Suppressor macrophage (primary cell): Measurements from ENCODE around the gene BPTF.
"Not testable (repeated sequence)": the region's sequence is repeated elsewhere in the genome, so short reads cannot be mapped to it uniquely, and the experiment has no call there.

ENCODE experiments used
- DNase-seq, 4 experiments: peaks; one replicate each; pipeline ENCODE4 v3.0.0-alpha.2; 2020 to 2022

The BPTF gene

DNA sequence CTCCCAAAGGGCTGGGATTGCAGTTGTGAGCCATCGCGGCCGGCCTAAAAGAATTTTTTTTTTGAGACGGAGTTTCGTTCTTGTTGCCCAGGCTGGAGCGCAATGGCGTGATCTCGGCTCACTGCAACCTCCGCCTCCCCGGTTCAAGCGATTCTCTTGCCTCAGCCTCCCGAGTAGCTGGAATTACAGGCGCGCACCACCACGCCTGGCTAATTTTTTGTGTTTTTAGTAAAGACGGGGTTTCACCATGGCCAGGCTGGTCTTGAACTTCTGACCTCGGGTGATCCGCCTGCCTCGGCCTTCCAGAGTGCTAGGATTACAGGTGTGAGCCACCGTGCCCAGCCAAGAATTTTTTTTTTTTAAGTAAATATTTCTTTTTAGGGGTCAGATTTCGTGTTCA lies 193.2 kb downstream of the BPTF start:
- DNase-seq, result not testable (repeated sequence)

DNA sequence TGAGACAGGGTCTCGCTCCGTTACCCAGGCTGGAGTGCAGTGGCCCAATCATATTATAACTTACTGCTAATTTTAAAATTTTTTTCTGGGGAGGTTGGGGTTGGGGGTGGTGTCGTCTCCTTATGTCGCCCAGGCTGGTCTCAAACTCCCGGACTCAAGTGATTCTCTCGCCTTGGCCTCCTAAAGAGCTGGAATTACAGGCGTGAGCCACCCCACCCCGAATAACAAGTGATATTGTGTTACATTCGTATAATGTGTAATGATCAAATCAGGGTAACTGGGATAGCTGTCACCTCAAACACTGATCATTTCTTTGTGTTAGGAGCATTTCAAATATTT lies 194.0 kb downstream of the BPTF start:
- DNase-seq, result no peak

DNA sequence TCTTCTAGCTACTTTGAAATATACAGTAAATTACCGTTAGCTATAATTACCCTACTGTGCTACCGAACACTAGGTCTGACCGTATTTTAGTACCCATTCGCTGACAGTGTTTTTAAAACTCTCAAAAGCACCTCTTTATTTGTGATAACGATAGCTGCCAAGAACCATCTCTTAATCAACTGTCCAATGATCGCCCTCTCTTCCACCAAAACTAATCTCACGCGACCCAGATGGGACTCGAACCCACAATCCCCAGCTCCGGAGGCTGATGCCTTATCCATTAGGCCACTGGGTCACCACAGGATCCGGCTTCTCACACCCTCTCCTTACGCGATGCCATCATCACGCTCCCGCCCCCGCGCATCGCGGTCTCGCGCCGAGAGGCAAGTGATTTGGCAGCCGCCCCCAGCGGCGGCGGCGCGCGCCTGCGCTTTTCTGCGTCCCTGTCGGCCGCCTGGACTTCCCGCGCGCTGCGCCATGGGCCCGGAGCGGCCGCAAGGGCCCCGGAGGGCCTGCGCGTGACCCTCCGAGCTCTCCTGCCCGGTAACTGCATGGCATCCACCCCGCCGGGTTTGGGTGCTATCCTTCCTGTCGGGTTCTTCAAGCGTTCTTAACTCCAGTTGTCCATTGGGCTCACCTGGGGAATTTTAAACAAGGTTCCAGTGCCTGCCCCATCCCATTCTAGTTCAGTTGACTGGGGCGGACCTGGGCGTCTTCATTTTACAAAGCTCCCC lies 194.5 kb downstream of the BPTF start:
- peak; percentile 98 to 99 (median 99) for DNase-seq

DNA sequence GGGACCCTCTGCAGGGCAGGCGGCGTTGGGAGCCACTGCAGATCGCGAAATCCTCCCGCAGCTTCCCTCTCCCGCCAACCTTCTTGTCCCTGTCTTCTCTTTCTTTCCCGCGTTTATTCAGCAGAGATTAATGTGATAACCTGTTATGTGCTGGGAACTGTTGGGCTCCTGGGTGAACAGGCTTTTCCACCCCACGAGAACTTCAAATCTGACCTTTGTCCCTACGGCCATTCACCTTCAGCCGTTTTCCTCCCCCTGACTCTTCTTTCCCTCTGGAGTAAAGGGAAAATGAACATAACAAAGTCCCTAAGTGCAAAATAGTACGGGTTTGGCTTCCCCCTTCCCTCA lies 195.1 kb downstream of the BPTF start:
- peak in 1 of 4 experiments; percentile 23 for DNase-seq

DNA sequence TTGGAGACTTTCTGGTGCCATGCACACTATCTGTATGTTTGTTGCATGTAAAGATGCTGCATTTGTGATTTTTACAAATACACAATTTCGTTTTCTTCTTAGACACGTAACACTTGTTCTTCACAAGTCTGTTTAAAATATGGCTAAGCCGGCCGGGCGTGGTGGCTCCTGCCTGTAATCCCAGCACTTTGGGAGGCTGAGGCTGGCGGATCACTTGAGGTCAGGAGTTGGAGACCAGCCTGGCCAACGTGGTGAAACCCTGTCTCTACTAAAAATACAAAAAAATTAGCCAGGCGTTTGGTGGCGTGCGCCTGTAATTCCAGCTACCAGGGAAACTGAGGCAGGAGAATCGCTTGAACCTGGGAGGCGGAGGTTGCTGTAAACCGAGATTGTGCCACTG lies 195.5 kb downstream of the BPTF start:
- not testable (repeated sequence) for DNase-seq

DNA sequence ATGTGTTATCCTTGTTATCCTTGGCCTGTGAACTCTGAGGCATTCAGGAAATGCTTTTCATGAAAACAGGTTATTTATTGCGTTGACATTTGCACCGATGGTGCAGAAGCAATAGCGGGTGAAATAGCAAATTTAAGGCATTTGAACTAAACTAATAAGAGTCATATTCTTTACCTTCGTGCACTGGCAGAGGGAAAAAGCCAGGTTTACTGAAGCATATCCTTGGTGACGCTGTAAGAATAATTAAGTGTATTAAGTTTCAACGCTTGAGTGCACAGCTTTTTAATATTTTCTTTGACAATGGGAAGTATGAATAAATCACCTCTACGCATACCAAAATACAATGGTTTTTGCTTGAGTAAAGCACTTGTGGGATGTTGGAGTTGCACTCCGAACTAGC lies 196.7 kb downstream of the BPTF start:
- DNase-seq, result no peak

DNA sequence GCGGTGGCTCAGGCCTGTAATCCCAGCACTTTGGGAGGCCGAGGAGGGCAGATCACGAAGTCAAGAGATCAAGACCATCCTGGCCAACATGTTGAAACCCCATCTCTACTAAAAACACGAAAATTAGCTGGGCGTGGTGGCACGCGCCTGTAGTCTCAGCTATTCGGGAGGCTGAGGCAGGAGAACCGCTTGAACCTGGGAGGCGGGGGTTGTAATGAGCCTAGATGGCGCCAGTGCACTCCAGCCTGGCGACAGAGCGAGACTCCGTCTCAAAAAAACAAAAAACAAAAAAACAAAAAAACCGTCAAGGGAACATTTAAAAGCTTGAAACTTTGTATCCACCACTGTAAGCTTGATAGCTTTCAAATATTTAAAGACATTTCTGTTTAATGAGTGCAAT lies 197.2 kb downstream of the BPTF start:
- DNase-seq, result not testable (repeated sequence)

DNA sequence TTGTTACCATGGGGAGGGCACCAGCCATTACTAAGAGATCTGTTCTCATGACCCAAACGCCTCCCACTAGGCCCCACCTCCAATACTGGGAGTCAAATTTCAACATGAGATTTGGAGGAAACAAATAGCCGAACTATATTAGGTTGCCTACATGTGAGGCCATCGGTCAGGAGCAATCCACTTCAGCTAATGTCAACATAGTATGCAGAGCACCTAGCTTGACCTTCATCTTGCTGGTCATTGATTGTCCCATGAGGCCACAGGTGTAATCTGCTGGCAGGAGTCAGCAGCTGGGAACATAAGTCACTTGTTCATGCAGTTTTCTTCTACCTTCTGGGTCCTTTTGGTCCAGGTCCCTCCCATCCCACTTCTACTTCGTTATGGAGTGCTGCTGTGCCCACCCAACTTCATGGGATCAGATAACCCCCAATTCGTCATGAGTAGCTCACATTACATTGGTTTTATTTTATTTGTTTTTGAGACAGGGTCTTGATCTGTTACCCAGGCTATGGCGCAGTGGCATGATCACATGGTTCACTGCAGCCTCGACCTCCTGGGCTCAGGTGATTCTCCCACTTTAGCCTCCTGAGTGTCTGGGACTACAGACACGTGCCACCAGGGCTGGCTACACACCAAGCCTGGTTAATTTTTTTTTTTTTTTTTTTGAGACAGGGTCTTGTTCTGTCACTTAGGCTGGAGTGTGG lies 204.4 kb downstream of the BPTF start:
- DNase-seq, result no peak
